ENCODE data around the gene TRERF1.

GRCh38 chr6:42239736-42240375 lies 211.9 kb downstream of the TRERF1 start:
- TF ChIP-seq GATA2 (IDR thresholded peaks at IDR 0.05; ENCODE audit: low read depth, low read length) (no peak), GATA3 (IDR thresholded peaks at IDR 0.05; ENCODE audit: low read depth, low read length) (no peak)
